ENCODE measurements around the gene INO80.

DNA sequence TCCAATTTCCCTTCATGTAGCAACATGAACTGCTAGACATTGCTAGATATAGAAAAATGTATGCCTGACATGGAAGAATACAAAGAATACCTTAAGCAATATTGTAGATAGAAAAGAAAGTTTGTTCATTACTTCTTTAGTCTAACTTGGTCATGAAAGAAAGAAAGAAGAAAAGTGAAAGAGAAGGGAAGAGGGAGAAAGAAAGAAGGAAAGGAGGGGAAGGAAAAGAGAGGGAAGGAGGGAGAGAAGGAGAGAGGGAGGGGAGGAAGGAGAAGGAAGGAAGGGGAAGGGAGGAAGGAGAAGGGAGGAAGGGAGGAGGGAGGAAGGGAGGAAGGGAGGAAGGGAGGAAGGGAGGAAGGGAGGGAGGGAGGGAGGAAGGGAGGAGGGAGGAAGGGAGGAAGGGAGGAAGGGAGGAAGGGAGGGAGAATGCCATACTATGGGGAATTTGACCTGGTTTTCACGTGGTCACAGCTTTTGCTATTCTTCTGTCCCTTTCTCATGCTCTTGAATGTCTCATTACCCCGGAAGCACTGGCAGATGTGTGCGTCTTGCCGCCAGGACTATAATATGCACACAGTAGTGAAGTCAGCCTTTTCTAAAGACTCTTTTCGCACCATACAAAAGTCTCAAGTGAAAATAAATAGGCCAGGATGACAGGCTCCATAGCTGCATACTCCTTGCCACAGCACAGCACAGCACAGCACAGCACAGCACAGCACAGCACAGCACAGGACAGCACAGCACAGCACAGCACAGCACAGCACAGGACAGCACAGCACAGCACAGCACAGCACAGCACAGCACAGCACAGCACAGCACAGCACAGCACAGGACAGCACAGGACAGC, 84.6 kb downstream of the INO80 start:
- no peak for TF ChIP-seq POLR2AphosphoS5 (IDR thresholded peaks at IDR 0.05; ENCODE audit: borderline replicate concordance, low read depth, low read length)
- TF ChIP-seq EZH2 (IDR thresholded peaks at IDR 0.05), result no peak
